GM19324 (cell line): ENCODE results near the gene AP1S2.
"Not testable (repeated sequence)": the region's sequence is repeated elsewhere in the genome, so short reads cannot be mapped to it uniquely, and the experiment has no call there.

Experiments used
- ATAC-seq: cut with Tn5 transposase; IDR thresholded peaks from one replicate; pipeline ENCODE4 v1.9.1; 2021; ENCODE audit warnings: mild to moderate bottlenecking, moderate library complexity; ENCODE audit not compliant: unreplicated experiment, low FRiP score

The AP1S2 gene

GRCh38 chrX:15854712-15855567 lies at the start of gene AP1S2:
Gene AP1S2, minus strand, starts transcription at chrX:15854813. Its CDS starts 2,289 bp downstream, at chrX:15852524.
- ATAC-seq, result peak; percentile 97

GRCh38 chrX:15903186-15903681 lies 48.6 kb upstream of the AP1S2 start:
- ATAC-seq, result peak; percentile 90

- no peak for ATAC-seq
Measured at GRCh38 chrX:15895334-15895733, 40.7 kb upstream of the AP1S2 start.

GRCh38 chrX:15894724-15895123 lies 40.1 kb upstream of the AP1S2 start:
- ATAC-seq, result no peak

GRCh38 chrX:15890463-15890862 lies 35.9 kb upstream of the AP1S2 start:
- ATAC-seq, result no peak

- no peak for ATAC-seq
Measured at GRCh38 chrX:15888062-15888461, 33.4 kb upstream of the AP1S2 start.

DNA sequence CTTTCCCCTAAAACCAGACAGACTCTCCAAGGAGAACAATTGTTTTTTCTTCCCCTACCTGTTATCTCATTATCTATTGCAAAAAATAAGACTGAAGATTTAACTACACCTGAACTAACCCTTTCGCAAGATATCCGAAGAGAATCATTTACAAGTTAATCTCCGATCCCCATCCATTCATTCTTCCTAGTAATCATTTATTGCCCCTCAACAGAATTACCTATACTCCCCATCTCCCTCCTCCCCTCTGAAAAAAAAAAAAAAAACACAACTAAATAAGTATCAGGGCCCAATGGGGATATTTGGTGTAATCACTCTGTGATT lies 28.9 kb upstream of the AP1S2 start:
- ATAC-seq, result no peak

DNA sequence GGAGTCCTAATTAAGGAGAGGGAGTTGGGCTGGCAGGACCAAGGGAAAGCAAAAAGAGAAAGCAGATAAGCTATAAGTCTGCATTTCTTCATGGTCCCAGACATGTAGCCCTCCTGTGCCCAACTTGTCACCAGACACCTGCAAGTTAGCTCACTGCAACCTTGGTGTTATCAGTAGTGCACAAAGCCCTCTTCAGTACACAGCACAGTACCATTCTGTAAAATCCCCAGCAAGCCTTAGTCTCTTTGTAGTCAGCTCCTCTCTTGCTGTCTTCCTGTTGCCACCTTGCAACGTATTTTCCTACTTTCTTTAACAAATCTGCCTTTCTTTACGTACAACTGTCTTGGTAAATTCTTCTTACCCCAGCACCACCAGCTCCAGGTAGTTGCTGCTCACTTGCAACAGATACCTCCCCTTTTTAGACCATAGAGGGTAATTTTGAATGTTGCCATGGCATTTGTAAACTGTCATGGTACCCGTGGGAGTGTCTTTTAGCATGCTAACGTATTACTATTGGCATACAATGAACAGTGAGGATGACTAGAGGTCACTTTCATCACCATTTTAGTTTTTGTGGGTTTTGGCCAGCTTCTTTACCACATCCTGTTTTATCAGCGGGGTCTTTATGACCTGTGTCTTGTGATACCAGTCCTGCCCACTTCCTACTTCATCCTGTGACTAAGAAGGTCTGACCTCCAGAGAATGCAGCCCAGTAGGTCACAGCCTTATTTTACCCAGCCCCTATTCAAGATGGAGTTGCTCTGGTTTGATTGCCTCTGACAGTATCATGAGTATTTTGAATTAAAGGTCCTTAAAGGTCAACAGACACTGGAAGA lies 28.3 kb upstream of the AP1S2 start:
- peak; percentile 73 for ATAC-seq

GRCh38 chrX:15881381-15881897 lies 26.8 kb upstream of the AP1S2 start:
- no peak for ATAC-seq

DNA sequence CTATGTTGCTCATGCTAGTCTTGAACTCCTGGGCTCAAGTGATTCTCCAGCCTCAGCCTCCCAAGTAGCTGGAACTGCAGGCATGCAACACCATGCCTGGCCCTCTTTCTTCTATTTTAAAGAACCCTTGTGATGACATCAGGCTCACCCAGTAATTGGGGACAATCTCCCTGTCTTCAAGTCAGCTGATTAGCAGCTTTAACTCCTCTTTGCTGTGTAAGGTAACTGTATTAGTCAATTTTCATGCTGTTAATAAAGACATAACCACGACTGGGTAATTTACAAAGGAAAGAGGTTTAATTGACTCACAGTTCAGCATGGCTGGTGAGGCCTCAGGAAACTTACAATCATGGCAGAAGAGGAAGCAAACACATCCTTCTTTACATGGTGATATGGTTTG lies 23.3 kb upstream of the AP1S2 start:
- not testable (repeated sequence) for ATAC-seq

- ATAC-seq, result no peak
Measured at GRCh38 chrX:15877380-15877779, 22.8 kb upstream of the AP1S2 start.

DNA sequence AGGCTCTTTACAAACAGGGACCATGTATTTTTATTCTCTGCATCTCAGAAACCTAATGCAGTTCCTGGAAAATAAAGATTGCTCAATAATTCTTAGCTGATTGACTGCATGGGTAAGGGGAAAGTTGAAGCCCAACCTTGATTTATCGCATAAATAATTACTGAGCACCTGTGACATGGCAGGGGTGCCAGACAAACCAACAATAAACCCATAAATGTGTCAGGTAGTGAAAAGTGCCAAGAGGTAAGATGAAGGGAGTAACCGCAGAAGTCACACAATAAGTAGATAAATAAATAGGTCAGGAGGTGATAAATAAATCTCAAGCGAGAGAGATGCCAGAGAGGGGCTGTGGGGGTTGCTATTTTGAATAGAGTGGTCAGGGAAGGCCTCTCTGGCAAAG lies 20.1 kb upstream of the AP1S2 start:
- no peak for ATAC-seq

DNA sequence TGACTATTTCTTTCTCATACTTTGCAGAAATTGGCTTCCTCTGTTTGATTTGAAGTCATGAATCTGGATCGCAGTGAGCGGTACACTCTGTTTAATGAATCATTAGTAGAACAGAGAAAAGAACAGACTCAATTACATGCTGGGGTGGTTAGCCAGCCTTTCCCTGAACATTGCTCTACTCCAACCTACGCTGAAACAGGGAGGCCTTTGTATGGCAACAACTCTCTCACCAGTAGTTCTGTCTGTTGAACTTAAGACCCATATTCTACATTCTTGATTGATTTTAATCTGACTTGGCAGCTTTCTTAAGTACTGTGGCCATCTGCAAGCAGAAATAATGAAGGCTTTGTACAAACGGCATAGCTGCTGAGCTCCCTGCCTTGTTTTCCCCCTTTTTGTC lies 19.0 kb upstream of the AP1S2 start:
- ATAC-seq, result no peak

DNA sequence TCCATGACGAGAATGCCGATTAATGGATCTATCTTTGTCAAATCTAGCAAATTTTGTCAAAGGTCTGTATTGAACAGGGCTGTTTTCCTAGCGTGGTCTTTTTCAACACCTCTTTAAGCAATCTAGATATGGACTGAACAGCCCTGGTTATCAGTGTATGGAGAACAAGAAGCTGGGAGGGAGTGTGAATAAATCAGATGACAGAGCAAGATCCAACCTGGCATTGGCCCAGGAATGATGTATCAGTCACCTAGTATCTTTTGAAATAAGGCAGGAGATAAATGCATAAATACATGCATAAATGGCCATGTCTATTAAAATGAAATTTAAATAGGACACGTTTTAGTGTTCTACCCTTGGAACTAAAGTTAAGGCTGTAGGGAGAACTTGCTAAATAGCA lies 15.7 kb upstream of the AP1S2 start:
- no peak for ATAC-seq

DNA sequence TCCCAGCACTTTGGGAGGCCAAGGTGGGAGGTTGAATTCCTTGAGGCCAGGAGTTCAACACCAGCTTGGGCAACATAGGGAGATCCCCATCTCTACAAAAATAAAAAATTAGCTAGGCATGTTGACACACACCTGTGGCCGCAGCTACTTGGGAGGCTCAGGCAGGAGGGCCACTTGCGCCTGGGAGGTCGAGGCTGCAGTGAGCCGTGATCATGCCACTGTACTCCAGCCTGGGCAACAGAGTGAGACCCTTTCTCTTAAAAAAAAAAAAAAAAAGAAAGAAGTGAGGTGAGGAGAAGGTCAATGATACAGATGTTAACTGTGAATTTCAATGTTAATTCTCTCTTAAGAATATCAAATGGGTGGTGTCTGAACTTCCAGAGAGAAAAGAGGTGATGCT lies 15.1 kb upstream of the AP1S2 start:
- no peak for ATAC-seq

DNA sequence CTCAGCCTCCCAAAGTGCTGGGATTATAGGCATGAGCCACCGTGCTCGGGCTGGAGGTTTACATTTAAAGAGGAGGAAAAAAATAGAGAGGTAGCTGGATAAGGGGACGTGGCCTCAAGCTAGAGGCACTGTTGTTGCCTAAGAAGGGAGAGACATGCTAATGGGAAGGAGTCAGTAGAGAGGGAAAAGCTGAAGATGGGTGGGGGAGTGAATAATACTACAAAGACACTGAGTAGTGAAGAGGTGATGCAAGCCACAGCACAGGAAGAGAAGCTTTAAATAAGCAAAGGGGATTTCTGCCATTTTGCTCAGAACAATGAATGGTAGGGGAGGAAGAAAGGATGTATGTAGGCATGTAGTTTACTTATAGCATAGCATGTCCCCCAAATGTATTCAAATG lies 11.5 kb upstream of the AP1S2 start:
- ATAC-seq, result no peak

DNA sequence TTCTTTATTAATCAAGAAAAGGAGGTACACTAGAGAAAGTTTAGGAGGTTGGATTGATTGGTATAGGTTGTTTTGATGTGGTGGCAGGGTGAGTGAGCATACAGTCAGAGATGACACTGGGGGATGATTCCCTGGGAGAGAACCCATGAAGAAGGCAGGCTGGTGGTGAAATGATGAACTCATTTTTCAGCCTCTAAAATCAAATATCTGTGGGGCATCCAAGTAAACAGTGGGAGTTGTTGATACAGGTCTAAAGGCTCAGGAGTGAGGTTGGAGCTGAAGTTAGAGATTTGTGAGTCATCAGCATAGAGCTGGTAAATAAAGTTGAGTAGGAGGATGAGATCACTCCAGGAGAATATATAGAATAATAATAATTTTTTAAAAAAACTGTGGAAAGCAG lies 10.0 kb upstream of the AP1S2 start:
- ATAC-seq, result no peak

DNA sequence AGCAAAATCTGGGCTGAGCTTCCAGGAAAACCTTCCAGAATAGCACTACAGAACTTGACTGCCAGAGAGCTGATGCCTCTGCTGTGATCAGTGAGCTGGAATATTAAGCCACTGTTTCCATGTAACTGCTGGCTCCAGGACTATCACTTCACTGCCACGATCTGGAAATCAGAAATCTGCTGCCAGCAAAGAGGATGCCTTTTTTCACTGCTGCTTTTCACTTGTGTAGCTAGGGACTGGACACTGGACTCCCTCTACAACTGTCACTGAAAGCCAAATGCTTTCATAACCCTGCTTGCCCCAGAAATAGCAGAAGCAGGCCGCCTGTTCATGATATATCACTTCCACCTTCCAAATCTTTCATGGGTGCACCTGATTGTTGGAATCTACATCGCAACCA lies 9.4 kb upstream of the AP1S2 start:
- ATAC-seq, result no peak

GRCh38 chrX:15860921-15861320 lies 6.3 kb upstream of the AP1S2 start:
- ATAC-seq, result no peak

- no peak for ATAC-seq
Measured at GRCh38 chrX:15858051-15858450, 3.4 kb upstream of the AP1S2 start.

DNA sequence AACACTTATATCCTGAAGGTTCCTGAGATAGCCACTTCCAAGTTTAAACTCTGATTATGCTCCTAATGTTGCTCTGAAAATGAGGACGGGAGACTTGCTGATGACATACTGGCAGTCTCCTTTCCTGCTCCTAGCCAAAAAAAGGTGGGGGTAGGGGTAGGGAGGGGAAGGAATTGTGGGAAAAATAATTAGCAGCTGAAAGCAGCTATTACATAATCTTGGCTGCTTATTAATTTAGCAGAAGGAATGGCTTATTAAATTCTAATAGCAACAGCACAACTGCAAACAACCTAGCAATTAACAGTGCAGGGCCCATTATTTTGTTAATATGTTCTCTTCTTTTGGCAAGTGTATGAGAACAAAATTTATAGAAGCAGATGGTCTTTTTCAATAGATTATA lies 2.0 kb upstream of the AP1S2 start:
- no peak for ATAC-seq
